Measurements from ENCODE around the gene TRIM4. TPM values are rescaled to one million over a fixed set of nuclear protein-coding genes. Genes with fewer than 3 reads are reported as not detected.

Gene TRIM4
- total and polyA plus RNA-seq, 9 donors: 31.7 to 64.8 (median 45.1) TPM

- TF ChIP-seq POLR2A (IDR thresholded peaks at IDR 0.05) (no peak), CTCF (IDR thresholded peaks at IDR 0.05) (no peak), EP300 (IDR thresholded peaks at IDR 0.05) (no peak)
- H3K27ac ChIP-seq: no peak overlapping the region
- no peak overlapping the region for H3K4me3 ChIP-seq
- H3K36me3 ChIP-seq: no peaks in the 10 kb centered on the region
- H3K4me1 ChIP-seq (ENCODE audit: insufficient read depth): no peaks in the 10 kb centered on the region
- no peaks in the 10 kb centered on the region for H3K27me3 ChIP-seq
- H3K9me3 ChIP-seq: no peaks in the 10 kb centered on the region
- DNase-seq: no peak
- WGBS, 3 donors: 92 to 97% (median 95%) methylated on average over 10 of the region's 10 CpGs
- intact Hi-C loops (cut with DNase I): loop anchor here in 1 of 4 donors (10.0 kb wide), 1 partner anchor 277 kb away; no protein-coding TSS in a partner anchor
Observed at GRCh38 chr7:99901581-99901980, 17.7 kb downstream of the TRIM4 start.

- Histone ChIP-seq H3K36me3 (no peaks in the 10 kb centered on the region), H3K27me3 (no peaks in the 10 kb centered on the region), H3K27ac (no peak overlapping the region), H3K9me3 (no peaks in the 10 kb centered on the region), H3K4me1 (ENCODE audit: insufficient read depth) (no peaks in the 10 kb centered on the region), H3K4me3 (no peak overlapping the region)
- intact Hi-C loops (cut with DNase I): loop anchor here in 1 of 4 donors (10.0 kb wide), 1 partner anchor 275 kb away; no protein-coding TSS in a partner anchor
- DNase-seq: no peak
- TF ChIP-seq EP300 (IDR thresholded peaks at IDR 0.05) (no peak), POLR2A (IDR thresholded peaks at IDR 0.05) (no peak), CTCF (IDR thresholded peaks at IDR 0.05) (no peak)
- 96 to 98% (median 97%) methylated on average over 6 of the region's 6 CpGs for WGBS, 3 donors
Observed at GRCh38 chr7:99899830-99900519, 19.4 kb downstream of the TRIM4 start.

- Histone ChIP-seq H3K4me3 (no peak overlapping the region), H3K27ac (no peak overlapping the region), H3K27me3 (no peaks in the 10 kb centered on the region), H3K4me1 (ENCODE audit: insufficient read depth) (no peaks in the 10 kb centered on the region), H3K9me3 (no peaks in the 10 kb centered on the region), H3K36me3 (no peaks in the 10 kb centered on the region)
- WGBS, 3 donors: 36 to 46% (median 45%) methylated on average over 3 of the region's 3 CpGs
- DNase-seq: no peak
- TF ChIP-seq EP300 (IDR thresholded peaks at IDR 0.05): no peak
- TF ChIP-seq CTCF (IDR thresholded peaks at IDR 0.05): no peak
- no peak for TF ChIP-seq POLR2A (IDR thresholded peaks at IDR 0.05)
- intact Hi-C loops (cut with DNase I): no loop called here
Observed at GRCh38 chr7:99898836-99899235, 20.5 kb downstream of the TRIM4 start.

GRCh38 chr7:99898023-99898357, 21.3 kb downstream of the TRIM4 start:
- intact Hi-C loops (cut with DNase I): no loop called here
- no peaks in the 10 kb centered on the region for H3K36me3 ChIP-seq
- TF ChIP-seq EP300 (IDR thresholded peaks at IDR 0.05) (no peak), POLR2A (IDR thresholded peaks at IDR 0.05) (no peak), CTCF (IDR thresholded peaks at IDR 0.05) (no peak)
- WGBS, 3 donors: 88 to 97% (median 89%) methylated on average over 2 of the region's 2 CpGs
- no peak overlapping the region for H3K4me3 ChIP-seq
- no peaks in the 10 kb centered on the region for H3K27me3 ChIP-seq
- DNase-seq: no peak
- H3K27ac ChIP-seq: no peak overlapping the region
- H3K4me1 ChIP-seq (ENCODE audit: insufficient read depth): no peaks in the 10 kb centered on the region
- H3K9me3 ChIP-seq: no peaks in the 10 kb centered on the region
